K562 (cell line): Measurements from ENCODE around the gene KCND3. TPM values are rescaled to one million over a fixed set of nuclear protein-coding genes. Genes with fewer than 3 reads are reported as not detected.

Experiments used
- BCLAF1 ChIP-seq, 2 experiments: fragments of 450-650 bp in 1 of 2; IDR thresholded peaks; 2 replicates each; pipeline ENCODE4 v1.6.1; 2011 to 2017; ENCODE audit warnings: low read depth in 2 of 2, antibody characterized with exemption in 1 of 2, borderline replicate concordance in 1 of 2, low read length in 1 of 2, mild to moderate bottlenecking in 1 of 2, mixed read lengths in 1 of 2; ENCODE audit not compliant: control insufficient read depth in 1 of 2
- BRD4 ChIP-seq: fragments of 200-600 bp; sonication (generic); IDR thresholded peaks from 2 replicates; pipeline ENCODE4 v1.6.1; 2017; ENCODE audit warnings: inconsistent platforms
- CHAMP1 ChIP-seq: fragments of 450-650 bp; IDR thresholded peaks from 2 replicates; pipeline ENCODE4 v1.6.1; 2016; ENCODE audit warnings: mild to moderate bottlenecking
- CTCF ChIP-seq, 3 experiments: IDR thresholded peaks in 2 of 3; conservative IDR thresholded peaks in 1 of 3; 2 replicates each; pipeline ENCODE4 v1.5.1; 2011 to 2012; ENCODE audit warnings: low read length in 3 of 3, mild to moderate bottlenecking in 3 of 3, control low read depth in 2 of 3, improper control_type of control experiment in 1 of 3, inconsistent platforms in 1 of 3, low read depth in 1 of 3, mixed read lengths in 1 of 3, moderate library complexity in 1 of 3; ENCODE audit not compliant: insufficient read depth in 2 of 3
- EHMT2 ChIP-seq: fragments of 450-650 bp; IDR thresholded peaks from 2 replicates; pipeline ENCODE4 v1.6.1; 2018; ENCODE audit warnings: antibody characterized with exemption
- ELF4 ChIP-seq: fragments of 450-650 bp; formaldehyde crosslinking; IDR thresholded peaks from 2 replicates; pipeline ENCODE4 v1.4.0; 2022; ENCODE audit warnings: missing genetic modification characterization
- FUS ChIP-seq: fragments of 200-400 bp; formaldehyde crosslinking; optimal IDR thresholded peaks from 2 replicates; pipeline ENCODE3; 2017; ENCODE audit warnings: low read depth, low read length
- GABPB1 ChIP-seq: sonication (generic); formaldehyde crosslinking; IDR thresholded peaks from 2 replicates; pipeline ENCODE4 v1.8.0; 2022; ENCODE audit warnings: mild to moderate bottlenecking, missing genetic modification reagents
- HCFC1 ChIP-seq: IDR thresholded peaks from 2 replicates; pipeline ENCODE4 v1.6.1; 2012; ENCODE audit warnings: low read depth, low read length, improper control_type of control experiment
- HOXB6 ChIP-seq: fragments of 250-450 bp; sonication (Bioruptor Pico); IDR thresholded peaks from 2 replicates; pipeline ENCODE4 v1.5.1; 2022; ENCODE audit warnings: mild to moderate bottlenecking, borderline replicate concordance
- RB1 ChIP-seq: fragments of 450-650 bp; IDR thresholded peaks from 2 replicates; pipeline ENCODE4 v1.6.1; 2017; ENCODE audit warnings: low read depth, mild to moderate bottlenecking
- TAF15 ChIP-seq: fragments of 200-400 bp; formaldehyde crosslinking; IDR thresholded peaks from 2 replicates; pipeline ENCODE4 v1.6.1; 2017; ENCODE audit warnings: mild to moderate bottlenecking, low read depth, low read length, moderate library complexity
- ZFPM2 ChIP-seq: fragments of 250-450 bp; sonication (Bioruptor Pico); IDR thresholded peaks from 2 replicates; pipeline ENCODE4 v1.5.1; 2022; ENCODE audit warnings: mild to moderate bottlenecking
- ZNF551 ChIP-seq: fragments of 250-450 bp; sonication (Bioruptor Pico); IDR thresholded peaks from 2 replicates; pipeline ENCODE4 v1.5.0; 2021; ENCODE audit warnings: mild to moderate bottlenecking, moderate library complexity
- ZNF778 ChIP-seq: fragments of 450-650 bp; formaldehyde crosslinking; IDR thresholded peaks from 2 replicates; pipeline ENCODE4 v1.4.0; 2020; ENCODE audit warnings: mild to moderate bottlenecking, moderate library complexity
- polyA plus RNA-seq, 8 experiments: library from polyadenylated mRNA; depleted of rRNA in 4 of 8; stranded (reverse) in 5 of 8; unstranded in 3 of 8; fragments of >200 nt; fragmentation: Nextera tagmentation in 2 of 8; fragmentation: Illumina TruSeq in 1 of 8; extraction: Ambion mirVana in 2 of 8; extraction: Trizol in 1 of 8; gene quantifications; 2 replicates each; pipeline versions ENCODE4 v1.2.1 to v1.2.3, GENCODE V29; 2011 to 2014; ENCODE audit warnings: inconsistent platforms in 1 of 8, missing spikeins in 1 of 8
- total RNA-seq, 7 experiments: library from RNA; depleted of rRNA in 6 of 7; stranded (reverse); fragments of >200 nt in 6 of 7; fragmentation: Illumina TruSeq in 2 of 7; extraction: Trizol in 2 of 7; gene quantifications; 2 replicates each; pipeline versions ENCODE4 v1.2.1 to v1.2.3, GENCODE V29; 2011 to 2021; ENCODE audit warnings: low replicate concordance in 1 of 7
- TF ChIP-seq, protein P1 (sequence below), 2 experiments: fragments of 200-800 bp in 1 of 2; sonication (Bioruptor generic) in 1 of 2; sonication (generic) in 1 of 2; formaldehyde crosslinking in 1 of 2; IDR thresholded peaks in 1 of 2; conservative IDR thresholded peaks in 1 of 2; 2 replicates each; pipeline versions ENCODE4 v1.5.0 to v1.6.1; 2016 to 2020; ENCODE audit warnings: missing compliant biosample characterization in 1 of 2, missing genetic modification characterization in 1 of 2, missing genetic modification reagents in 1 of 2

Gene KCND3
- total and polyA plus RNA-seq, 9 of the 15 experiments (the other 6 are each of a cell fraction or from before 2014, with no cell fraction given) = not detected

- 0 out of 6 replicates have a peak, but pooled peaks of 1 of the 3 experiments have one; percentile 21 for TF ChIP-seq CTCF (IDR thresholded peaks at IDR 0.05 in 2 of 3, conservative IDR thresholded peaks at IDR 0.05 in 1 of 3; ENCODE audit: insufficient read depth in 2 of 3, low read depth in 1 of 3, low read length in 3 of 3)
- no peak for TF ChIP-seq RB1
- no peak for TF ChIP-seq ZNF551
- TF ChIP-seq EHMT2 = peak; percentile 97
- TF ChIP-seq, protein P1, sequence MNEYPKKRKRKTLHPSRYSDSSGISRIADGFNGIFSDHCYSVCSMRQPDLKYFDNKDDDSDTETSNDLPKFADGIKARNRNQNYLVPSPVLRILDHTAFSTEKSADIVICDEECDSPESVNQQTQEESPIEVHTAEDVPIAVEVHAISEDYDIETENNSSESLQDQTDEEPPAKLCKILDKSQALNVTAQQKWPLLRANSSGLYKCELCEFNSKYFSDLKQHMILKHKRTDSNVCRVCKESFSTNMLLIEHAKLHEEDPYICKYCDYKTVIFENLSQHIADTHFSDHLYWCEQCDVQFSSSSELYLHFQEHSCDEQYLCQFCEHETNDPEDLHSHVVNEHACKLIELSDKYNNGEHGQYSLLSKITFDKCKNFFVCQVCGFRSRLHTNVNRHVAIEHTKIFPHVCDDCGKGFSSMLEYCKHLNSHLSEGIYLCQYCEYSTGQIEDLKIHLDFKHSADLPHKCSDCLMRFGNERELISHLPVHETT (CRISPR knock-in tag; conservative IDR thresholded peaks at IDR 0.05 in 1 of 2, IDR thresholded peaks at IDR 0.05 in 1 of 2) = no peak
- TF ChIP-seq ZNF778 (CRISPR knock-in tag) = 0 out of 2 replicates have a peak, but pooled peaks have one; percentile 11
- TF ChIP-seq BRD4 = no peak
- no peak for TF ChIP-seq FUS
- TF ChIP-seq HCFC1 = 0 out of 2 replicates have a peak, but pooled peaks have one; percentile 10
- no peak for TF ChIP-seq TAF15
- no peak for TF ChIP-seq ZFPM2 (CRISPR knock-in tag)
- TF ChIP-seq BCLAF1 (IDR thresholded peaks at IDR 0.05; ENCODE audit: borderline replicate concordance in 1 of 2, control insufficient read depth in 1 of 2, low read depth in 2 of 2, low read length in 1 of 2) = no peak
- TF ChIP-seq GABPB1 (CRISPR knock-in tag) = no peak
- no peak for TF ChIP-seq ELF4
- TF ChIP-seq CHAMP1 = peak; percentile 58
- no peak for TF ChIP-seq HOXB6 (CRISPR knock-in tag)
Measured at GRCh38 chr1:111833334-111833733, 156.1 kb downstream of the KCND3 start (continued).
